Epithelial cell of proximal tubule (primary cell): ENCODE measurements around the gene SCAMP3. TPM values are rescaled to one million over a fixed set of nuclear protein-coding genes. Genes with fewer than 3 reads are reported as not detected.

ENCODE experiments used
- DNase-seq: peaks from one replicate; pipeline ENCODE4 v3.0.0-alpha.2; 2011; ENCODE audit warnings: low read depth
- H3K4me3 ChIP-seq: 2 replicates; pipeline ENCODE4 v1.5.1; 2011; ENCODE audit warnings: low read depth, mild to moderate bottlenecking, low read length
- total RNA-seq: library from RNA; depleted of rRNA; stranded (reverse); fragments of >200 nt; gene quantifications from 2 replicates; pipeline ENCODE4 v1.2.3, GENCODE V29; 2015
- TF ChIP-seq, protein P1 (sequence below): conservative IDR thresholded peaks from 2 replicates; pipeline ENCODE4 v1.5.1; 2012; ENCODE audit warnings: low read depth, mild to moderate bottlenecking, low read length

SCAMP3 gene
- total RNA-seq, 1 donor from 2014 or later = 61.8 TPM

GRCh38 chr1:155301342-155301841 is 39.2 kb upstream of the SCAMP3 start, which contains the start of gene PKLR:
TSS of gene PKLR (minus strand) at chr1:155301438. CDS start at chr1:155301395, 43 bp downstream.
- no peak for DNase-seq
- no peak within 1 kb of the TSS for H3K4me3 ChIP-seq
- TF ChIP-seq, protein P1, sequence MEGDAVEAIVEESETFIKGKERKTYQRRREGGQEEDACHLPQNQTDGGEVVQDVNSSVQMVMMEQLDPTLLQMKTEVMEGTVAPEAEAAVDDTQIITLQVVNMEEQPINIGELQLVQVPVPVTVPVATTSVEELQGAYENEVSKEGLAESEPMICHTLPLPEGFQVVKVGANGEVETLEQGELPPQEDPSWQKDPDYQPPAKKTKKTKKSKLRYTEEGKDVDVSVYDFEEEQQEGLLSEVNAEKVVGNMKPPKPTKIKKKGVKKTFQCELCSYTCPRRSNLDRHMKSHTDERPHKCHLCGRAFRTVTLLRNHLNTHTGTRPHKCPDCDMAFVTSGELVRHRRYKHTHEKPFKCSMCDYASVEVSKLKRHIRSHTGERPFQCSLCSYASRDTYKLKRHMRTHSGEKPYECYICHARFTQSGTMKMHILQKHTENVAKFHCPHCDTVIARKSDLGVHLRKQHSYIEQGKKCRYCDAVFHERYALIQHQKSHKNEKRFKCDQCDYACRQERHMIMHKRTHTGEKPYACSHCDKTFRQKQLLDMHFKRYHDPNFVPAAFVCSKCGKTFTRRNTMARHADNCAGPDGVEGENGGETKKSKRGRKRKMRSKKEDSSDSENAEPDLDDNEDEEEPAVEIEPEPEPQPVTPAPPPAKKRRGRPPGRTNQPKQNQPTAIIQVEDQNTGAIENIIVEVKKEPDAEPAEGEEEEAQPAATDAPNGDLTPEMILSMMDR = no peak

DNA sequence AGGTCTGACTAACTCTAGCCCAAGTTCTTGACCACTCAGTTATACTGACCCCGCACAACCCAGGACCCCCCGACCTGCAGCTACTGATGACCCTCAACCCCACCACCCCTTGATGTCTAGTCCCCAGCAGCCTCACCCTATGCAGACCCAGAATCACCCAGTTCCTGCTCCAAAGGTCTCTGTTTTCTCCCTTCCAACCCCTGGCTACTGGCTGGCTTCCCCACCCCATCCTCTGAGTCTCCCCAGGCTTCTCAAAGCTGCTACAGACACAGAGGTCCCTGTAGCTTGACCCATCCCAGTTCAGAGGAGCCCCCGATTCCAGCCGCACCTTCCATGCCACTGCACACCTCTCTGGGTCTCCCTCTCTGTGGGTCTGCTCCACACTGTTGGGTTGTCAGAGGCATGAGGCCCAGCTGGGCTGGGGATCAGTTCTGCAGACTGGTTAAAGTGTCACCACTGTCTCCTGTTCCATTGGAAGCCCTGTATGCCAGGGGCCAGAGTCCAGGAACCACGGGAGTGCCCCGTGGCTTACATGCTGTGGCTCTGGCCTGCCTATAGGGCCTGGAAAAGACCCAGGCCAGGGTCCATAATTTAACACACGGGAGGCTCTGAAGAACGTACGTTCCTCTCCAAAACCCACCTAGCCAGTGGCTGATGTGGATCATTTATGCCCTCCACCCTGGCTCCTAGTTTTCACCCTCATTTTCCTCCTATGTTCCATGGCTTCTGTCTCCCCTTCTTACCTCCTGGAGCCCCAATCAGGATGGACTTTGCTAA is 38.6 kb upstream of the SCAMP3 start:
- TF ChIP-seq, protein P1 = no peak
- no peak for DNase-seq
- no peak overlapping the region for H3K4me3 ChIP-seq

DNA sequence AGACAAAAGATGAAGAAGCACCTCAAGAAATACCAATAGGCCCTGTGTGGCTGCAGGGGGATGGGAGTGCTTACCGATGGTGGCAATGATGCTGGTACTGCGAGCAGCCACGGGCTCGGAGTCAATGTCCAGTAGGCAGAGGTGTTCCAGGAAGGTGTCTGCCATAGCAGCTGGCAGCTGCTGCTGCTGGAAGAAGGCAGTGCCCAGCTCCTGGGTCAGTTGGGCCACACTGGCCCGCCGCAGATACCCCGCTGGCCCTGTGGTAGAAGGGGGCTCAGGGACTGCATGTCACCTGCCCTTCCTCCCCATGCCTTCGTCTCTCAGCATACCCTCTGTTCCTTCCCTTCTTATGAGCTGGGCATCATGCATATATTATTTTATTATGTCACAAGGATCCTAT is 37.9 kb upstream of the SCAMP3 start:
- H3K4me3 ChIP-seq = no peak overlapping the region
- DNase-seq = no peak
- TF ChIP-seq, protein P1 = no peak

DNA sequence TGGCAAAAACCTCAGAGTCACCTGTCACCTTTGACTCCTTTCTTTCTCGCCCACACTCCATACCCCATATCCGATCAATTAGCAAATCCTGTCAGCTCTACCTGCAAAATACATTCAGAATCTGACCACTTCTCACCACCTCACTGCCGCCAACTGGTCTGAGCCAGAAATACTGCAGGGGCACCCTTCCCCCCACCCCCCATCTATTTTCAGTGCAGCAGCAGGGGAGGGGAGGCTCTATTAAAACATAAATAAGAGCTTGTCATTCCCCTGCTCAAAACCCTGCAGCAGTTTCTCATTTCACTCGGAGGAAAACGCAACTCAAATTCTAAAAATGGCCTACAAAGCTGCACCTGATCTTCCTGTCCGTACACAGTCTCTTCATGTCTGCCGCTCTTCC is 35.2 kb upstream of the SCAMP3 start:
- no peak for DNase-seq
- TF ChIP-seq, protein P1 = no peak
- no peak overlapping the region for H3K4me3 ChIP-seq

DNA sequence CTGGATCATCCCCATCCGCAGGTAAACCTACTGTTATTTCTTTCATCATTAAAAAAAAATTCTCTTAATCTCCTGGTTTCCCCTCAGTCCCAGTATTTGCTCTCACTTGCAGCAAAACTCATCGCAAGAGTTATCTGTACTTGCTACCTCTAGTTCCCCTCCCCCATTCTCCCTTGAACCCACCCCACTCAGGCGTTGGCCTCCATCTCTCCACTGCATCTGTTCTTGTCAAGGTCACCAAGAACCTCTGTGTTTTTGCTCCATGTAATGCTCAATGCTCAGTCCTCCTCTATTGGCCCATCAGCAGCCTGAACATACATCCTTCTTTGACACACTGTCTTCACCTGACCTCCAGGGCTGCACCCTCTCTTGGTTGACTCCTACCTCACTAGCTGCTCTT is 34.5 kb upstream of the SCAMP3 start:
- DNase-seq = no peak
- TF ChIP-seq, protein P1 = no peak

DNA sequence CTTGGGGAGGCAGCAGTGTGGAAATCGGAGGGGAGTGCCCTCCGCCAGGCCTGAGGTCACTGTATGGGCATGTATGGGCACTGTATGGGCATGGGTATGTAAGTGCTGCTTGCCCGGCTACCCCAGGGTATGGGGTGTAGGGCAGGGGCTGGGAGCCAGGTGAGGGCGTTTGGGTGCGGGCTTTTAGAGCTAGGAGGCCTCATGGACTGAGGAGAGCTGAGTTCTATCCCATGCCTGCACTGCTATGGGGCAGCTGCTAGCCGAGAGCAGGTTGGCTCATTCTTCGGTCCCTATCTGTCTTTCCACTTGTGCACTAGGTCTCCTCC is 33.7 kb upstream of the SCAMP3 start:
- DNase-seq = no peak
- no peak overlapping the region for H3K4me3 ChIP-seq

More for the DNA sequence above, 34.5 kb upstream of the SCAMP3 start:
- no peak overlapping the region for H3K4me3 ChIP-seq

More for the DNA sequence above, 33.7 kb upstream of the SCAMP3 start:
- TF ChIP-seq, protein P1 = no peak
